ENCODE results near the gene CAMK1D.
"Not testable (repeated sequence)": the region's sequence is repeated elsewhere in the genome, so short reads cannot be mapped to it uniquely, and the experiment has no call there.

CAMK1D gene

DNA sequence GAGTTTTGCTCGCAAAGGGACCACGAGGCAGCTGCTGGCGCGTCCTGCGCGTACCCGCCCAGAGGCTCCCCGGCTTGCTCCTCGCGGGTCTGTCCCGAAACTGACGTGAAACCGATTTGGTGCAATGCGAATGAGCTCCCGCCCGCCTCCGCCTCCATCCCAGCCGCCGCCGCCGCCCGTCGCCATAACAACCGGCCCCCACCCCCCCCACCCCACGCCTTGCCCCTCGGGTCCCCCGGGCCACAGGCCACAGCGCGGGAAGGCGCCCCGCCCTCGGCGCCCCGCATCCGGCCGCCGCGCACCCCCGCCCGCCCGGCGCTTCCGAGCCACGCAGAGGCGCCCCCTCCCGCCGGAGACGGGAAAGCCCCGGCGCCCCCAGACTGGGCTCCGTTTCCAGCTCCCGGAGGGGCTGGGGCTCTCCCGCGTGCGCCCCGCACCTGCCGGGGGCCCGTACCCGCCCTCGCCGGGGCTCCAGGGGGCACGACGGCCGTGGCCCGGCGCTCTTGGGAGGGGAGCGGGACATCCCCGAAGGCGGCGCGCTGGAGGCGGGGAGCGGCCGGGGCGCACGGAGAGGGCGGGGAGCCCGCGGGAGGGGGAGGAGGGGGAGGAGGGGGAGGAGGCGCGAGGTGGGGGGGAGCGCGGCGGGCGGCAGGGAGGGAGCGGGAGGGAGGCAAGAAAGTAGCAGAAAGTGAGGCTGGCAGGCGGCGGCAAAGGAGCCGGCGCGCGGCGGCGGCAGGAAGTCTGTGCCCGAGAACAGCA, at the start of gene CAMK1D:
Gene CAMK1D (plus strand): TSS at position 678 of the 759 bp plus-strand sequence.
- DNase-seq (ENCODE audit: low spot score): peak; percentile 87

DNA sequence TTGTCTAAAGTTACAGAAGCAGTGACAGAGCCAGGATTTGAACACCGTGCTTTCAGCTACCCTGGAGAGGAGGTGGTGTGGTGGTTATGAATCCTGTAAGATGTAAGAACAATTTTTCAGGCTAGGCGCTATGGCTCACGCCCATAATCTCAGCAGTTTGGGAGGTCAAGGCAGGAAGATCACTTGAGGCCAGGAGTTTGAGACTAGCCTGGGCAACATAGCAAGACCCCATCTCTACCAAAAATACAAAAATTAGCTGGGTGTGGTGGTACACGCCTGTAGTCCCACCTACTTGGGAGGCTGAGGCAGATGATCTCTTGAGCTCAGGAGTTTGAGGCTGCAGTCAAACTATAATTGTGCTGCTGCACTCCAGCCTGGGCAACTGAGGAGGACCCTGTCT, 48.3 kb upstream of the CAMK1D start:
- DNase-seq (ENCODE audit: low spot score): not testable (repeated sequence)

DNA sequence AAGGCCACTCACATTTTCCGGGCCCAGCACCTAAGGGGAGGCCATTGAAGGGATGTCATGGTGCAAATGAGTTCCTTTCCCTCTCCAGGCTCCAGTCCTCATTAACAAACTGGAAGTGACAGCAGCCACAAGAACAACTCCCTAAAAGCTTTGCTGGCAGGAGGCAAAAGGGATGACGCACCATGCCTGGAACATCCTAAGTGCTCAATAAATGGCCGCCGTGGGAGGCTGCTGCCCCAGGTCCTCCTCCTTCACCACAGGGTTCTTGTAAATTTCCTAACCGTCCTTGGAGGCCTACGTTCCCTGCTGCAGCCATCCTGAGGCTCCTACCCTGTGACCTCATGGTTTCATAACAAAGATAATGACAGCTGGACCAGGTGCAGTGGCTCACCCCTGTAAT, 41.3 kb upstream of the CAMK1D start:
- no peak for DNase-seq (ENCODE audit: low spot score)

DNA sequence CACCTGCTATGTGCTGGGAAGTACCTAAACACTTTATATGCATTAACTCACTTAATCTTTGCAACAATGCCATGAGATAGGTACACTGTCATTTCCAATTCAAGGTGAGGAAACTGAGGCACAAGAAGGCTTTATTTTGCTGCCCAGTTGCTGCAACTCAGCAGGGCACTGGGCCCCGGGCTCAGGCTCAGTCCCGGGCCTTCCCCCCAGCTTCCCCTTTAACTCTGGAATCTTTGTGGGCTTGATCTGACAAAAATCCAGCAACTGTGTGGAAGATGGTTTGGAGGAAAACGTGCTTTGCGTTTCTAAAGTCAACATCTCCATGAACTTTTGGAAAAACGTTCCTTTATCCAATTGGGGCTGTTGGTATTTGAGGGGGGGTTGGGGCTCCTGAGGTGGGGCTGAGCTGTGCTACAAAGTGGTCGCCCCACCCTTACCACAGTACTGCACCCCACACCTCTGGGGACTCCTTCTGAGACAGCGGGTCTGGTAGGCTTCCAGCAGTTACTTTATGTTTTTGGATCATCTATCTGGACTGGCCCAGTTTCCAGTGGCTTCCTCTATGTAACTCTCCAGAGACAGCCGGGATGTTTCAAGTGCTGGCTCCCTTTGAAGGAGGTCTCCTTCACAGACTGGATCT, 40.5 kb upstream of the CAMK1D start:
- DNase-seq (ENCODE audit: low spot score): no peak

DNA sequence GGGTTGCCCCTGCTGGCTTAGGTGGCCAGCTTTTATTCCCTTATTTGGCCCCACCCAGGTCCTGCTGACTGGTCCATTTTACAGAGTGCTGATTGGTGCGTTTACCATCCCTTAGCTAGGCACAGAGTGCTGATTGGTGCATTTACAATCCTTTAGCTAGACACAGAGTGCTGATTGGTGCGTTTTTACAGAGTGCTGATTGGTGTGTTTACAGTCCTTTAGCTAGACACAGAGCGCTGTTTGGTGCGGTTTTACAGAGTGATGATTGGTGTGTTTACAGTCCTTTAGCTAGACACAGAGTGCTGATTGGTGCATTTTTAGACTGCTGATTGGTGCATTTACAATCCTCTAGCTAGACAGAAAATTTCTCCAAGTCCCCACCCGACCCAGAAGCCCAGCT, 39.6 kb upstream of the CAMK1D start:
- not testable (repeated sequence) for DNase-seq (ENCODE audit: low spot score)

DNA sequence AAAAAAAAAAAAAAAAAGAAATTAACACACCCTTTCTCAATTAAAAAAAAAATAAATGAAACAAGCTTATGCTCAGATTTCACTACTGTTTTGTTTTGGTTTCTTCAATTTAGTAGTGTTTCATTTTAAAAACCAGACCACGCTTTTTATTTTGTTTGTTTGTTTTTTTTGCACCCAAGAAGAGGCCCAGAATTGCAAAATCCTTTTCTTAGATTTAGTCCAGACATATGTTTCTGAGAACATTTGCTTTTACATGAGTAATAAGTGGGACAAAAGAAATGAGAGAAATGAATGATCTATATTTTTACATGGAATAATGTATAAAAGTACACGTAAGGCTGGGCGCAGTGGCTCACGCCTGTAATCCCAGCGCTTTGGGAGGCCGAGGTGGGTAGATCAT, 34.5 kb upstream of the CAMK1D start:
- no peak for DNase-seq (ENCODE audit: low spot score)

DNA sequence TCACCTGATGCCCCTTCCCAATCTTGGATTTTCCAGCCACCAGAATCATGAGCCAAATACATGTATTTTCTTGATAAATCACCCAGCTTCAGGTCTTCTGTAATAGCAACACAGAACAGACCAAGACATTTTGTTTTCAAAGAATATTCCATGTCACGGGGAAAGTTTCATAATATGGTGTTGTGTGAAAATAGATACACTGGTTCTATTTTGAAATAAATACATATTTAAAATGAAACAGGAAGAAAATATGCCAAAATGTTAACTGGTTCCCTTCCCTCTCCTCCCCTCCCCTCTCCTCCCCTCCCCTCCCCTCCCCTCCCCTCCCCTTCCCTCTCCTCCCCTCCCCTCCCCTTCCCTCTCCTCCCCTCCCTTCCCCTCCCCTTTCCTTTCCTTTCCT, 30.3 kb upstream of the CAMK1D start:
- DNase-seq (ENCODE audit: low spot score): no peak

DNA sequence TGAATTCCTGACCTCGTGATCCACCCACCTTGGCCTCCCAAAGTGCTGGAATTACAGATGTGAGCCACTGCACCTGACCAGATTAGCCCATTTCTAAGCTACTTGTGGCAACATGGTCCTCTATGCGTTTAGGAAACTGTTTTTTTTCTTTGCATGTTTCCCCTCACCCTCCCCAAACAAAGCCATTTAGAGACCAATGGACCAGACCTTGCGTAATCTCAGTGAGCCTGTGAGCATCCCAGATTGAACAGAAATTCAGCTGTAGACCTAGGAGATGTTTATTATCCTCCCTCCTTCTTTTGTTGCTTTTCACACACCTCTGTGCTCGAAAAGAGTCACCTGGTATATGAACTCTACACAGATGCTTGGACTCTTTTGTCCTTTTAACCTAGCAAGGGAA, 28.5 kb upstream of the CAMK1D start:
- no peak for DNase-seq (ENCODE audit: low spot score)

DNA sequence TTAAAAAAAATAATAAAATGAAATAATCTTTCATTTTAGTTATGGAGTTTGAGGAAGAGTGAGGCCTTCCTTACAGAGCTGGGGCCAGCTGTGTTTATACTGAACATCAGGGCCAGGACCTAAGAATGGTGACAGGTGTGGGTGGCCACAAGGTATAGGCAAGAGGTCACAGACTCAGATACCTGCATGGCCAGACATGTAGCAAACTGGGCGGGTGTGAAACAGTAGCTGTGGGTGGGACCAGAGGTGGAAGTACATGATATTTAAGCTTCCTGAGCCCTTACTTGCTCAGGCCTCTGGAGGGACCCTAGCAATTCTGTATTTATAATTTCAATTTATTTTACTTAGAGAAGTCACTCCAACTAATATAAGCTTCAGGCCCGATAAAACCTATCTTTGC, 27.7 kb upstream of the CAMK1D start:
- DNase-seq (ENCODE audit: low spot score): no peak

DNA sequence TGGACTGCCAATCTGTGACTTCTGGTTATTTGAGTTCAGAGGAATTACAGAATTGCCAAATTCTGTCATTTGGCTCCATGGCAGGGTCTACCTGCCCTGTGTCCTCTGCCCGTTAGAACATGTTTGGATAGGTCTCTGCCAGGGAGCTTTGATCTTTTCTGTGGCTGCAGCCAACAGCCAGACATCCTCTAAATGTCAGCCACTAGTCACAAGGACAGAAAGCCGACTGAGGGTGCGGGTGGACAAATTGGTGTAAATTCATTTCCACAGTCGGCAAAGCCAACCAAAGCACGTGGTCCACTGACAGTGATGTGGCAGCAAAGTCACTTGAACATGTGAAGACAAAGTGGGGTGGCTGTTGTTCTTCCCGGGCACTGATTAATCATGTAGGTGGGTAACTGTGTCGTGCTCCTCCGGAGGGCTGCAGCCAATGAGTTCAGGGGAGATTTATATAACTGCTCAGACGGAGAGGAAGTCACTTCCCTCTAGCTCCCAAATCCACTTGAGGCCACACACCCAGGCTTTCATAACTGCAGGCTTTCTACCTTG, 26.7 kb upstream of the CAMK1D start:
- no peak for DNase-seq (ENCODE audit: low spot score)

DNA sequence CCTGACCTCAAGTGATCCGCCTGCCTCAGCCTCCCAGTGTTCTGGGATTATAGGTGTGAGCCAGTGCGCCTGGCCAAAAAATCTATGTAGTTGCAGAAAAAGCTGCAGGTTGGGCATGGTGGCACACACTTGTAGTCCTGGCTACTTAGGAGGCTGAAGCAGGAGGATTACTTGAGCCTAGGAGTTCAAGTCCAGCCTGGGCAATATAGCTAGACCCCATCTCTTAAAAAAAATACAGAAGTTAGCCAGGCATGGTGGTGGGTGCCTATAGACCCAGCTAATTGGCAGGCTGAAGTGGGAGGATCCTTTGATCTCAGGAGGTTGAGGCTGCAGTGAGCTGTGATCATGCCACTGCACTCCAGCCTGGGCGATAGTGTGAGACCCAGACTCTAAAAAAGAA, 24.8 kb upstream of the CAMK1D start:
- no peak for DNase-seq (ENCODE audit: low spot score)

DNA sequence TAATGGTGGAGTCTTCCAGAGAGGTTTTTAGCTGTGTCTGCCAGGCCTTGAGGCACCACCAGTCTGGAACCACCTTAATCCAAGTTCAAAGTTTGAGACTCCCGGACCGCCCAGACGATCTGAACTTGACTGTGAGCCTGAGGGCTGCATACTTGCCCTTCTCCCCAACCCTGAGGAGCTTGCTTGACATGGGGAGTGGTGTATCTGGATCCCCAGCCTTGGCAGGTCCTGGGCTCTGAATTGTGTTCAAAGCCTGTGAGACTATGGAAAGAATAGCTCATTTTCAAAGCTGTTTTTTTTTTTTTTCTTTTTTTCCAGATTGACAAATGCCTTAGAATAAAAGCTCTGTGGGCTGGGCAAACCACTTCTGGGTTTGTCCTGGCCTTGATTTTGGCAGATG, 22.3 kb upstream of the CAMK1D start:
- no peak for DNase-seq (ENCODE audit: low spot score)

DNA sequence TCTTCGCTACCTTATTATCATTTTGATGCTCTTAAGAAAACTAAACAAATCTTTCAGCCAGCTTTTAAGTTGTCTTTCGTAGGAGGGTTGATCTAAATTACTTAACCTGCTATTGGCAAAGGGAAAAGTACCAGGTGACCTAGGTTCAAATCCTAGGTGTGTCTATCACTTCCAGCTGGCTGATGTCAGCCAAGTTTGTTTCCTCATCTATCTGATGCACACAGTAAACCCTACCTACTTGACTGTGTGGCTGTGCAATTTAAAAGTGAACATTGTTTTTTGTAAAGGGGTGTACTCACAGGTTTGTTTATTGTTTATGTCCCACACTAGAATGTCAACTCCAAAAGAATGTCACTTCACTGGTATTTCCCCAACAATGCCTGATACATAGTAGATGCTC, 21.9 kb upstream of the CAMK1D start:
- no peak for DNase-seq (ENCODE audit: low spot score)

DNA sequence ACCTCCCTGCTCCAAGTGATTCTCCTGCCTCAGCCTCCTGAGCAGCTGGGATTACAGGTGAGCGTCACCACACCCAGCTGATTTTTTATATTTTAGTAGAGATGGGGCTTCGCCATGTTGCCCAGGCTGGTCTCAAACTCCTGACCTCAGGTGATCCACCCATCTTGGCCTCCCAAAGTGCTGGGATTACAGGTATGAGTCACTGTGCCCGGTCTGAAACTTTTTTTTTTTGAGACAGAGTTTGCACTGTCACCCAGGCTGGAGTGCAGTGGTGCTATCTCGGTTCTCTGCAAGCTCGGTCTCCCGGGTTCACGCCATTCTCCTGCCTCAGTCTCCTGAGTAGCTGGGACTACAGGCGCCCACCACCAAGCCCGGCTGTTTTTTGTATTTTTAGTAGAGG, 21.0 kb upstream of the CAMK1D start:
- not testable (repeated sequence) for DNase-seq (ENCODE audit: low spot score)

DNA sequence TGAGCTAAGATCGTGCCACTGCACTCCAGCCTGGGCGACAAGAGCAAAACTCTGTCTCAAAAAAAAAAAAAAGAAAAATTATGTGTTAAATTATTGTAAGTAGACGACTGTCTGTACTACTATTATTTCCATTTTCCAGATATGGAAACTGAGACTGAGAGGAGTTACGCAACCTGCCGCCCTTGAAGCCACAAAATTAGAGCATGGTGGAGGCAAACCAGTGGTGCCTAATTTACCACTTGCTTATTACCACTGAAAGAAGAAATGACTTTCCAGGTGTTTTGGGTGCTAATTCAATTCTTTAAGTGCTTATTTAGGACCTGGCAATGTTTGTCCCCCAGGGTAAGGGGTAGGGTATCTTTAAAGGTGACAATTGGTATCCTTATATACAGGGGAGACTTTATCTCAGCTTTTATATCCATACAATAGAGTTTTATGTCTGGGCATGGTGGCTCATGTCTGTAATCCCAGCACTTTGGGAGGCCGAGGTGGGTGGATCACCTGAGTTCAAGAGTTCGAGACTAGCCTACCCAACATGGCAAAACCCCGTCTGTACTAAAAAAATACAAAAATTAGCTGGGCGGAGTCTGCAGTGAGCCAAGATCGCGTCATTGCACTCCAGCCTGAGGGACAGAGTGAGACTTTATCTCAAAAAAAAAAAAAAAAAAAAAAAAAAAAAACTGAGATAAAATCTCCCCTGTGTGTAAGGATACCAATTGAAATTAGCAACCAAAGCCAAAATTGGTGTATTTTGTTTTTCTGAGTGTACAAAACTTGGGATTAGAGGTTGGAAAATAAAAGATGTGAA, 16.6 kb upstream of the CAMK1D start:
- no peak for DNase-seq (ENCODE audit: low spot score)

DNA sequence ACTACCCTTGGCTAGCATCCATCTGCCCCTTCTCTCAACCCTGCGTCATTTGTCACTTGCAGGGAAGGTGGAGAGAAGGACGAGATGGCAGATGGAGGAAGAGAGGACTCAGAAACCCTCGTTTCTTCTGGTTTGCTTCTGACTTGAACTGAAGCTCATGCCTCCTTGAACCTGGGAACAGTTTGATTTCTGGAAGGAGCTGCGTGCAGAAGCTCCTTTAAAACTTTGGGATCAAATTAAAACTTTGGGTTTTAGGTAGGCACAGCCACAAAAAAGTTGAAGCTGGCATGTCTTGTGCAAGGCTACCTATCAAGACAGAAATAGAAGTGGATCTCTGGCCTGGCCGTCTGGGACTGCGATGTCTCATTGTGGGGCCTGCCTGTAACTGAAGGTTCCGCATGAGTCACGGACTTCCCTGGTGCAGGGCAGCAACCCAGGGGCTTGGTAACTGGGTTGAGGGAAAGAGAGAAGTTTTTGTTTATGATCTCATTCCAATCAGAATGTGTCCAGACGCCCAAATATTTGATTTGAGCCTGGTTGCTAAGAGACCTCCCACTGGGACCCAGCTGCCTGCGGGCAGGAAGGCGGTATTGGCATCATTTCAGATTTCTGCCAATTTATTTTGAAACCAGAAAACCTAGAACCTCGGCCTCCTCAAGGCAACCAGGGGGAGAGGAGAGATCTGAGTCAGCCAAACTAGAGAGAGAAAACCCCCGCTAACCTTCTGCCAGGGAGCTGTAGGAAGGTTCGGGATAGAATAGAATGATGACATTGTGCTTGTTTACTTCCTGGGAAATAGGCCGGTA, 15.8 kb upstream of the CAMK1D start:
- DNase-seq (ENCODE audit: low spot score): peak; percentile 89

DNA sequence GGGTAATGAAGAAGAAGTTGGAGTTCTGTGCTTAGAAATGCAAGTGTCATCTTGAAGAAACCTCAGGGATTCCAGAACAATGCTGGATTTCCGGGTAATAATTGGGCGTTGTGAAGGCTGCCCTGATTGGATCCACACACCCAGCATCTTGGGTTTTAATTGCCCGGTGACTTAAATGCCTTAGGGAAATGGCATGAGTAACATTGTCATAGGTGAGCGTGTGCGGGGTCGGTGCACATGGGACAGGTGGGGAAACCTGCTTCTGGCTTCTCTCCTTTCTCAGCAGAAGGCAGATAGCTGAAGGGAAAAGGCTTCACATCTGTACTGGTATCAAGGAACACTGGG, 15.2 kb upstream of the CAMK1D start:
- no peak for DNase-seq (ENCODE audit: low spot score)

DNA sequence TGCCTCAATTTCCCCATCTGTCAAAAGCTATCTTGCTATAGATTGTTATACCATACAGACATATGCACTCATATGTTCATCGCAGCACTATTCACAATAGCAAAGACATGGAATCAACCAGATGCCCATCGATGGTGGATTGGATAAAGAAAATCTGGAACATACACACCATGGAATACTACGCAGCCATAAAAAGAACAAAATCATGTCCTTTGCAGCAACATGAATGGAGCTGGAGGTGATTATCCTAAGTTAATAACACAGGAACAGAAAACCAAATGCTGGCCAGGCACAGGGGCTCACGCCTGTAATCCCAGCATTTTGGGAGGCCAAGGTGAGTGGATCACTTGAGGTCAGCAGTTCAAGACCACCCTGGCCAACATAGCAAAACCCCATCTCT, 14.2 kb upstream of the CAMK1D start:
- not testable (repeated sequence) for DNase-seq (ENCODE audit: low spot score)

DNA sequence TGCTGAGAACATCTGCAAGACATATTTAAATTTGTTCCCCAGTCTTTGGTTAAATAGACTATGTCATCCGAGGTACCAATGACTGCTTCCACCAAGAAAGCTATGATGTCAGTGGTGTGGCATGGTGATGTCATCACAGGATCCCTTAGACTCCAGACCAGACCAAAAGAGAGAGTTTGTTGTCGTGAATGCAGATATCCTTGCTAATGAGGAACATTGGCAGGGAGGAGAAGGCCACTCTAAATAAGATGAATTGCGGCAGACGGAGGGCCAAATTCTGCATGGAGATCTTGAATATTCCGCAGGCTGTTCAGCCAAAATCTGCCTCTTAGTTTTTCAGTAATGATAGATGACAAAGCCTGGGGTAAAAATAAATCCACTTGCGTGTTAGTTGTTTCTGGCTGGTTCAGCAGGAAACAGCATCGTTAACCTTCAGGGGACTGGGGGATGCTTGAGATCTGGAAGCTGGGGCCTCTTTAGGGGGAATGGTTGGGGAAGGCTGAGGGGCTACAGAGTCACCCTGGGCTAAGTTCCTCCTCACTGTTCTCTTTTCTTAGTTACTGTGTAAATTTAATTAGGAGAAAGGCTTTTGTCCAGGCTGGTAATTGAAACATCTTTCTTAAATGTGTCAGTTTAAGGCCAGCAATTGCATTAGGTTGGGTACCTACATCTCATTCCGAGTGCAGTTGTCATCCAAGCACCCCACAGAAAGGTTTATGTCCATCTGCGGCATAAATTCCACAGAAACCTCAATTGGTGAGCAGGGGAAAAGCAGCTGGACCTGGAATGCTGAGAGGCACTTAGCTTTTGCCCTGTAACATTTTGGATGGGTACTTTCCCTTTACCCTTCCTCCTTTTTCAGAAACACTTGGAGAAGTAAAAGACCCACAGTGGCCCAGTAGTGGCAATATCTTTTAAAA, 11.6 kb upstream of the CAMK1D start:
- peak; percentile 35 for DNase-seq (ENCODE audit: low spot score)

DNA sequence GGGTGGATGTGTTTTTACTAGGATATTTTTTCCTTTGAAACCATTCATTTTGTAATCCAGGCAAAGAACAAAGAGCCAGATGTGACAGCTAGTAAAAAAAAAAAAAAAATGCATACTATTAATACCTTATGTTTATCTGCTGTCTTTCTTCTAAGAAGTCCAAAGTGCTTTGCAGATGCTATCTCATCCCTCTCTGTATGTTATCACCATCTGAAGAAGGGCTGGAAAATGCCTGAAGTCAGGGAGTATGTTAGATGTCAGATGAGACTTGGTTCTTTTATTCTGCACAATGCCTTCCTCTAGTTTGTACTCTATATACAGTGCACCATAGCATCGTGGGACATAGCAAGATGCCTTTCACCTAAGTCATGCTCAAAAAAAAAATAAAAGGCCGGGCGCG, 10.4 kb upstream of the CAMK1D start:
- DNase-seq (ENCODE audit: low spot score): no peak

DNA sequence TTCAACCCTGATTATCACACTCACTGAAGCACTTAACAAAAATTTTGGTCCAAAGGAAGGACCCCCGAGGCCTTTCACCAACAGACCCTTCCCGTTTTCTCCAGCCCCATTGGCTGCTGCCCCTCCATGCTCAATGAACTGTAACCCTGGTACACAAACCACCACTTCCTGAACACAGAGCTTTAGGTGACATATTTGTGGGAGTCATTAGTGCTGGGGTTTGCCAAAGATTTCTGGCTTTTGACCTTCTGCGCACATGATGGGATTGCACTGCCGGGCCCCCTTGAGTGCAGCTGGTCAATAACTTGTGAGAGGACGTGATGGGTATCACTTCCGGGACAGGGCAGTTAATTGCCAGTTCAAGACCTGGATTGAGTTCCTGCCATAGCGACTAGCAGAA, 9.0 kb upstream of the CAMK1D start:
- no peak for DNase-seq (ENCODE audit: low spot score)

Measured in RKO (cell line).